Measurements from ENCODE around the gene NKAIN2.

Gene NKAIN2

DNA sequence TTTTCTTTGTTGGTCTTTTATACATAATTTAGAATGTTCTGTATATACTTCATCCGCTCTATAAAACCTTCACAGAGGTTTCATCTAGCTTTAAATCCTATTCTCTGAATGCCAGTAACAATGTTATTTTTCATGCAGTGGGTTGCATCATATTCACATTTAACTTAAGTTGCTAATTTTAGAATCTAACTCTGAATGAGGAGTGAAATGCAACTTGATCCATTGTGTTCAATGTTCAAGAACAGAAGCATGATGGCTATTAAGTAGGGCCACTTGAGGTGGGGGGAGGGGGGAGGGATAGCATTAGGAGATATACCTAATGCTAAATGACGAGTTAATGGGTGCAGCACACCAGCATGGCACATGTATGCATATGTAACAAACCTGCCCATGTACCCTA lies 224.5 kb downstream of the NKAIN2 start:
- in situ Hi-C loops (cut with HindIII; ENCODE audit: low sequenced_read_pairs): no loop called here
- no peak for DNase-seq (ENCODE audit: low read depth)
- TF ChIP-seq, protein P1, sequence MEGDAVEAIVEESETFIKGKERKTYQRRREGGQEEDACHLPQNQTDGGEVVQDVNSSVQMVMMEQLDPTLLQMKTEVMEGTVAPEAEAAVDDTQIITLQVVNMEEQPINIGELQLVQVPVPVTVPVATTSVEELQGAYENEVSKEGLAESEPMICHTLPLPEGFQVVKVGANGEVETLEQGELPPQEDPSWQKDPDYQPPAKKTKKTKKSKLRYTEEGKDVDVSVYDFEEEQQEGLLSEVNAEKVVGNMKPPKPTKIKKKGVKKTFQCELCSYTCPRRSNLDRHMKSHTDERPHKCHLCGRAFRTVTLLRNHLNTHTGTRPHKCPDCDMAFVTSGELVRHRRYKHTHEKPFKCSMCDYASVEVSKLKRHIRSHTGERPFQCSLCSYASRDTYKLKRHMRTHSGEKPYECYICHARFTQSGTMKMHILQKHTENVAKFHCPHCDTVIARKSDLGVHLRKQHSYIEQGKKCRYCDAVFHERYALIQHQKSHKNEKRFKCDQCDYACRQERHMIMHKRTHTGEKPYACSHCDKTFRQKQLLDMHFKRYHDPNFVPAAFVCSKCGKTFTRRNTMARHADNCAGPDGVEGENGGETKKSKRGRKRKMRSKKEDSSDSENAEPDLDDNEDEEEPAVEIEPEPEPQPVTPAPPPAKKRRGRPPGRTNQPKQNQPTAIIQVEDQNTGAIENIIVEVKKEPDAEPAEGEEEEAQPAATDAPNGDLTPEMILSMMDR (IDR thresholded peaks at IDR 0.05; ENCODE audit: low read depth, low read length, missing control alignments): no peak
- H3K4me3 ChIP-seq (ENCODE audit: low read depth, low read length): no peak overlapping the region

DNA sequence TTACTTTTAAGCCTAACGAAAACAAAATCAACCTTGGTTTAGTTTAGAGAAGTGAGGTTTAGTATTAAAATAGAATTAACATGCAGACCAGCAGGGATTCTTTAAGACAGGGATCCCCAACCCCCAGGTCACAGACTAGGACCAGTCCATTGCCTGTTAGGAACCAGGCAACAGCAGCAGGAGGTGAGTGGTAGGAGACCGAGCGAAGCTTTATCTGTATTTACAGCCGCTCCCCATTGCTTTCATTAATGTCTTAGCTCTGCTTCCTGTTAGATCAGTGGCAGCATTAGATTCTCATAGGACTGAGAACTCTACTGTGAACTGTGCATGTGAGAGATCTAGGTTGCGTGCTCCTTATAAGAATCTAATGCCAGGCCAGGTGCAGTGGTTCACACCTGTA lies 225.9 kb downstream of the NKAIN2 start:
- DNase-seq (ENCODE audit: low read depth): no peak
- H3K4me3 ChIP-seq (ENCODE audit: low read depth, low read length): no peak overlapping the region
- in situ Hi-C loops (cut with HindIII; ENCODE audit: low sequenced_read_pairs): no loop called here
- TF ChIP-seq, protein P1 (IDR thresholded peaks at IDR 0.05; ENCODE audit: low read depth, low read length, missing control alignments): no peak

DNA sequence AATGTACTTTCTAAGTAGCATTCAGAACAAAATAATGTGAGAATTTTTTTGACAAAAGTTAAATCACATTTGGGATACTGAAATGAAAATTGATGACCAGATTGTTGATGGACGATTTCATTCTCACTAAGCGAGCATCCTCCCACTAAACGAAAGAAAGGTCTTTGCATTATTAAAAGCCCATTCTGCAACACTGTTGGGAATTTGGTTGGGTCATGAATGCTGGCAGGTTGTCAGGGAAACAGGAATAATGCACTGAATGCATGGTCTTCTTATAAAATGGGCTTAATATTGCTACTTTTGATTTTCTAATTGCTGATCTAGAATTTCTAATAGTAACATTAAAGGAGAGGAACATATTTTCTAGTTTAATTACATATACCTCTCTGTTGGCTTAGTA lies 229.8 kb downstream of the NKAIN2 start:
- no peak for DNase-seq (ENCODE audit: low read depth)
- in situ Hi-C loops (cut with HindIII; ENCODE audit: low sequenced_read_pairs): no loop called here
- H3K4me3 ChIP-seq (ENCODE audit: low read depth, low read length): no peak overlapping the region
- TF ChIP-seq, protein P1 (IDR thresholded peaks at IDR 0.05; ENCODE audit: low read depth, low read length, missing control alignments): no peak

DNA sequence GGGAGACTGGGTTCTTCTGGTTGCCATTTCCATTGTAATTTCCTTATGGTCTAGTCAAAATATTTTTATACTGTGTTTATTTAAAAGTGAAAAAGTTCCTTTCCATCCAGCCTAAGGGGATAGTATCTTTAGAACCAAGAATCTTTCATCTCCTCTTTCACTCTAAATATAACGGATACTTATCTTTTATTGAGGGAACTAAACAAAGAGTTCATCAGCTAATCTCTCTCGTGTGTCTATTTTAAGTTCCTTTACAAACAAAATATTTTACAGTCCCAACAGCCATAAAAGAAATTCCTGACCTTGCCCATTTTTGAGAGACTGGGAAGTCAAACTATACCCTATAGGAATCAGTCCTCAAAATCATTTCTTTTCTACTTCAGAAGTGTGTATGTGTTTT lies 232.7 kb downstream of the NKAIN2 start:
- no peak overlapping the region for H3K4me3 ChIP-seq (ENCODE audit: low read depth, low read length)
- in situ Hi-C loops (cut with HindIII; ENCODE audit: low sequenced_read_pairs): no loop called here
- no peak for DNase-seq (ENCODE audit: low read depth)
- TF ChIP-seq, protein P1 (IDR thresholded peaks at IDR 0.05; ENCODE audit: low read depth, low read length, missing control alignments): no peak

DNA sequence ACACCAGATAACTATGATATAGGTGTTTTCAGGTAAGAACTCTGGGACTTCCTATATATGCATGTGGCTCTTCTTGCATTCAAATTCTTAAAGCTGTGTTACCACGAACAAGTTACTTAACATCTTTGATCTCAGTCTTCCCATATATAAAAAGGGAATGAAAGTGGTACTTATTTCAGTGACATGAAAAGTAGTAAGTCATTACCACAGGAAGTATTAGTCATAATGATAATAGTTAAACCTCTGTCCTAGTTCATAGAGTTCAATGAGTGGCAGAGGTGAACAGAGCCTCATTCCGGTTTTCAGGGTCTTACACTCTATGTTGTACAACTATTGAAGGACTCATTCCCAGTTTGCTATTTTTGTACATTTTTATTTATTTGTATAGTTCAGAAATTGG lies 237.0 kb downstream of the NKAIN2 start:
- no peak for DNase-seq (ENCODE audit: low read depth)
- TF ChIP-seq, protein P1 (IDR thresholded peaks at IDR 0.05; ENCODE audit: low read depth, low read length, missing control alignments): no peak
- in situ Hi-C loops (cut with HindIII; ENCODE audit: low sequenced_read_pairs): no loop called here
- no peak overlapping the region for H3K4me3 ChIP-seq (ENCODE audit: low read depth, low read length)

DNA sequence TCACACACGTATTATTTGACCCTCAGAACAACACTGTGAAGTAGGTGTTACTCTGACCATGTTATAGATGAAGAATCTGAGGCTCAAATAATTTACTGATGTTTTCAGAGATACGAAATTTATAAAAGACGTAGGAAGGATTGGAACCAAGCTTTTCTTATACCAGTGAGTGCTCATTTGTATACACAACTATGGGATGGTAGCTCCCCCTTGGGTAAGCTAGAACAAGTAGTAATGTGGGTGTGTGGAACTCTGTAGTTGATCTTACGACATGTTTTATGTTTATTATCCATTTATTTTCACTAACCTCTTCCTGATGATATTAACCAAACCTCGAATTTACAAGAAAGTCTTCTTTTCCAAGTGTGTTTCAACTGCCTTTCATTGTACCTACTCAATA lies 248.5 kb downstream of the NKAIN2 start:
- in situ Hi-C loops (cut with HindIII; ENCODE audit: low sequenced_read_pairs): no loop called here
- TF ChIP-seq, protein P1 (IDR thresholded peaks at IDR 0.05; ENCODE audit: low read depth, low read length, missing control alignments): no peak

DNA sequence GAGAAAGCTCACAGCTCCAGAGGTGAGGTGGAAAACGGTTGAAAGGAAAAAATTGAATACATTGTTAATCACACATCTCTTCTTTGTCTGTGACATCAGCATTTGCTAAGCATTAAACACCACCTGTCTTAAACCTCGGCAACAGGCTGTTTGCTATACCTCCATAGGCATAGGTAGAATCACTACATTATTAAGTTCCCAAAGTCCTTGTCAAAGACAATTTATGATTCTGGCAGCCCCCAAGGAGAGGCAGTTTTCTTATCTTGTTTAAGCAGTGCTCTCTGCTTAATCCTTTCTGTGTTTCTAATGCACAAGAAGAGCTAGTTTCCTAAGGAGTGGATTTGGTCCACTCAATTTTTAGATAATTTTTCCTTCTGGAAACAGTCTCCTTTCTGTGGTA lies 249.7 kb downstream of the NKAIN2 start:
- TF ChIP-seq, protein P1 (IDR thresholded peaks at IDR 0.05; ENCODE audit: low read depth, low read length, missing control alignments): no peak
- in situ Hi-C loops (cut with HindIII; ENCODE audit: low sequenced_read_pairs): no loop called here
- no peak overlapping the region for H3K4me3 ChIP-seq (ENCODE audit: low read depth, low read length)
- DNase-seq (ENCODE audit: low read depth): no peak

More for the DNA sequence above, 248.5 kb downstream of the NKAIN2 start:
- DNase-seq (ENCODE audit: low read depth): no peak
- no peak overlapping the region for H3K4me3 ChIP-seq (ENCODE audit: low read depth, low read length)
